Peyer's patch (tissue), 4 donors: Measurements from ENCODE around the gene TAX1BP3. TPM values are rescaled to one million over a fixed set of nuclear protein-coding genes. Genes with fewer than 3 reads are reported as not detected.

ENCODE experiments used
- DNase-seq, 3 donors: peaks; one replicate each; pipeline ENCODE4 v3.0.0-alpha.2; 2017 to 2019
- H3K27ac ChIP-seq, 4 donors: fragments of 200-600 bp; sonication (generic); one replicate each; pipeline ENCODE4 v1.5.1; 2016 to 2019
- H3K27me3 ChIP-seq, 2 donors: fragments of 200-600 bp; sonication (generic); one replicate each; pipeline ENCODE4 v1.5.1; 2019
- H3K36me3 ChIP-seq, 3 donors: fragments of 200-600 bp; sonication (generic); one replicate each; pipeline ENCODE4 v1.5.1; 2016 to 2019
- H3K4me1 ChIP-seq, 4 donors: fragments of 200-600 bp; sonication (generic); one replicate each; pipeline ENCODE4 v1.5.1; 2016 to 2019
- H3K4me3 ChIP-seq, 4 donors: fragments of 200-600 bp; sonication (generic); 1 replicate in 3 of 4; 2 replicates in 1 of 4; pipeline ENCODE4 v1.5.1; 2016 to 2019; ENCODE audit warnings: mild to moderate bottlenecking in 1 of 4
- H3K9me3 ChIP-seq, 4 donors: fragments of 200-600 bp; sonication (generic); one replicate each; pipeline ENCODE4 v1.5.1; 2016 to 2019; ENCODE audit warnings: mild to moderate bottlenecking in 1 of 4
- CTCF ChIP-seq, 6 experiments: fragments of 450-650 bp in 4 of 6; fragments of 200-600 bp in 2 of 6; sonication (generic) in 1 of 6; IDR thresholded peaks; one replicate each; pipeline ENCODE4 v1.5.1; 2017 to 2019; ENCODE audit warnings: antibody characterized with exemption in 6 of 6, mild to moderate bottlenecking in 3 of 6, moderate library complexity in 1 of 6
- POLR2A ChIP-seq, 2 donors: fragments of 450-650 bp; IDR thresholded peaks; one replicate each; pipeline ENCODE4 v1.5.1; 2017; ENCODE audit warnings: antibody characterized with exemption in 2 of 2, mild to moderate bottlenecking in 2 of 2, moderate library complexity in 2 of 2
- total RNA-seq, 4 donors: library from RNA; depleted of rRNA; stranded (reverse); fragments of >200 nt; gene quantifications; one replicate each; pipeline ENCODE4 v1.1.0, GENCODE V29; 2016

The TAX1BP3 gene
- total RNA-seq, 4 donors from 2014 or later = 113 to 386 (median 239) TPM

GRCh38 chr17:3683054-3683511 lies 14.7 kb upstream of the TAX1BP3 start:
- H3K27me3 ChIP-seq = no peaks in the 10 kb centered on the region
- DNase-seq = peak in 2 of 3 donors; percentile 52 to 71
- no peaks in the 10 kb centered on the region for H3K36me3 ChIP-seq

GRCh38 chr17:3682033-3682432 lies 13.7 kb upstream of the TAX1BP3 start:
- no peaks in the 10 kb centered on the region for H3K4me1 ChIP-seq
- no peak overlapping the region for H3K27ac ChIP-seq
- no peaks in the 10 kb centered on the region for H3K36me3 ChIP-seq
- no peaks in the 10 kb centered on the region for H3K27me3 ChIP-seq
- H3K9me3 ChIP-seq = no peaks in the 10 kb centered on the region
- no peak overlapping the region for H3K4me3 ChIP-seq
- no peak for DNase-seq
- no peak for TF ChIP-seq CTCF (IDR thresholded peaks at IDR 0.05)
- TF ChIP-seq POLR2A (IDR thresholded peaks at IDR 0.05) = no peak

More at GRCh38 chr17:3683054-3683511, 14.7 kb upstream of the TAX1BP3 start:
- Histone ChIP-seq H3K9me3 (no peaks in the 10 kb centered on the region), H3K4me3 (no peak overlapping the region), H3K4me1 (no peaks in the 10 kb centered on the region), H3K27ac (peak overlapping the region in 1 of 4 donors; percentile 19)
- peak; percentile 78 to 90 (median 83) for TF ChIP-seq CTCF (IDR thresholded peaks at IDR 0.05)
- TF ChIP-seq POLR2A (IDR thresholded peaks at IDR 0.05) = no peak

GRCh38 chr17:3681565-3681964 lies 13.2 kb upstream of the TAX1BP3 start:
- H3K9me3 ChIP-seq = no peaks in the 10 kb centered on the region
- DNase-seq = no peak
- no peak overlapping the region for H3K4me3 ChIP-seq
- H3K4me1 ChIP-seq = no peaks in the 10 kb centered on the region
- H3K27ac ChIP-seq = no peak overlapping the region
- H3K27me3 ChIP-seq = no peaks in the 10 kb centered on the region
- H3K36me3 ChIP-seq = no peaks in the 10 kb centered on the region
- no peak for TF ChIP-seq CTCF (IDR thresholded peaks at IDR 0.05)
- TF ChIP-seq POLR2A (IDR thresholded peaks at IDR 0.05) = no peak

- no peak for TF ChIP-seq CTCF (IDR thresholded peaks at IDR 0.05)
- no peak for TF ChIP-seq POLR2A (IDR thresholded peaks at IDR 0.05)
- Histone ChIP-seq H3K36me3 (no peaks in the 10 kb centered on the region), H3K27ac (no peak overlapping the region), H3K9me3 (no peaks in the 10 kb centered on the region), H3K4me3 (no peak overlapping the region), H3K4me1 (no peaks in the 10 kb centered on the region), H3K27me3 (no peaks in the 10 kb centered on the region)
- DNase-seq = no peak
Measured at GRCh38 chr17:3681057-3681456, 12.7 kb upstream of the TAX1BP3 start.

- H3K27me3 ChIP-seq = no peaks in the 10 kb centered on the region
- DNase-seq = no peak
- H3K4me3 ChIP-seq = no peak overlapping the region
- TF ChIP-seq CTCF (IDR thresholded peaks at IDR 0.05) (no peak), POLR2A (IDR thresholded peaks at IDR 0.05) (no peak)
- H3K27ac ChIP-seq = no peak overlapping the region
- no peaks in the 10 kb centered on the region for H3K4me1 ChIP-seq
- H3K36me3 ChIP-seq = no peaks in the 10 kb centered on the region
- no peaks in the 10 kb centered on the region for H3K9me3 ChIP-seq
Measured at GRCh38 chr17:3679531-3680126, 11.3 kb upstream of the TAX1BP3 start.
